HL-60 (cell line): ENCODE data around the gene HTR6.

ENCODE experiments used
- DNase-seq, 2 experiments: peaks; one replicate each; pipeline ENCODE4 v3.0.0-alpha.2; 2010 to 2020; ENCODE audit warnings: low read depth in 1 of 2, low spot score in 1 of 2
- H3K27ac ChIP-seq: fragments of 250-450 bp; sonication (Bioruptor Pico); replicated peaks from 2 replicates; pipeline ENCODE4 v1.5.1; 2020; ENCODE audit warnings: mild to moderate bottlenecking, moderate library complexity
- H3K27me3 ChIP-seq: fragments of 250-450 bp; sonication (Bioruptor Pico); 2 replicates; pipeline ENCODE4 v1.5.1; 2021; ENCODE audit warnings: mild to moderate bottlenecking, moderate library complexity; ENCODE audit not compliant: insufficient read depth, poor library complexity, severe bottlenecking
- H3K4me3 ChIP-seq: replicated peaks from 2 replicates; pipeline ENCODE4 v1.5.1; 2011; ENCODE audit warnings: mild to moderate bottlenecking, control low read depth, low read length; ENCODE audit not compliant: insufficient read depth
- GABPA ChIP-seq: IDR thresholded peaks from 2 replicates; pipeline ENCODE4 v1.6.1; 2012; ENCODE audit warnings: low read depth
- POLR2AphosphoS5 ChIP-seq: IDR thresholded peaks from 2 replicates; pipeline ENCODE4 v1.6.1; 2012; ENCODE audit warnings: low read depth
- SPI1 ChIP-seq: IDR thresholded peaks from 2 replicates; pipeline ENCODE4 v1.6.1; 2012; ENCODE audit warnings: low read depth, mild to moderate bottlenecking, borderline replicate concordance
- TF ChIP-seq, protein P1 (sequence below): IDR thresholded peaks from one replicate; pipeline ENCODE4 v1.5.1; 2011; ENCODE audit warnings: low read length, control low read depth, inconsistent platforms; ENCODE audit not compliant: insufficient read depth
- TF ChIP-seq, protein P2 (sequence below): IDR thresholded peaks from 2 replicates; pipeline ENCODE4 v1.6.1; 2012; ENCODE audit warnings: low read depth; ENCODE audit not compliant: insufficient replicate concordance

The HTR6 gene

DNA sequence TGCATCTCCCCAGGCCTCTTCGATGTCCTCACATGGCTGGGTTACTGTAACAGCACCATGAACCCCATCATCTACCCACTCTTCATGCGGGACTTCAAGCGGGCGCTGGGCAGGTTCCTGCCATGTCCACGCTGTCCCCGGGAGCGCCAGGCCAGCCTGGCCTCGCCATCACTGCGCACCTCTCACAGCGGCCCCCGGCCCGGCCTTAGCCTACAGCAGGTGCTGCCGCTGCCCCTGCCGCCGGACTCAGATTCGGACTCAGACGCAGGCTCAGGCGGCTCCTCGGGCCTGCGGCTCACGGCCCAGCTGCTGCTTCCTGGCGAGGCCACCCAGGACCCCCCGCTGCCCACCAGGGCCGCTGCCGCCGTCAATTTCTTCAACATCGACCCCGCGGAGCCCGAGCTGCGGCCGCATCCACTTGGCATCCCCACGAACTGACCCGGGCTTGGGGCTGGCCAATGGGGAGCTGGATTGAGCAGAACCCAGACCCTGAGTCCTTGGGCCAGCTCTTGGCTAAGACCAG lies 14.3 kb downstream of the HTR6 start:
- H3K4me3 ChIP-seq = no peak overlapping the region
- TF ChIP-seq, protein P1, sequence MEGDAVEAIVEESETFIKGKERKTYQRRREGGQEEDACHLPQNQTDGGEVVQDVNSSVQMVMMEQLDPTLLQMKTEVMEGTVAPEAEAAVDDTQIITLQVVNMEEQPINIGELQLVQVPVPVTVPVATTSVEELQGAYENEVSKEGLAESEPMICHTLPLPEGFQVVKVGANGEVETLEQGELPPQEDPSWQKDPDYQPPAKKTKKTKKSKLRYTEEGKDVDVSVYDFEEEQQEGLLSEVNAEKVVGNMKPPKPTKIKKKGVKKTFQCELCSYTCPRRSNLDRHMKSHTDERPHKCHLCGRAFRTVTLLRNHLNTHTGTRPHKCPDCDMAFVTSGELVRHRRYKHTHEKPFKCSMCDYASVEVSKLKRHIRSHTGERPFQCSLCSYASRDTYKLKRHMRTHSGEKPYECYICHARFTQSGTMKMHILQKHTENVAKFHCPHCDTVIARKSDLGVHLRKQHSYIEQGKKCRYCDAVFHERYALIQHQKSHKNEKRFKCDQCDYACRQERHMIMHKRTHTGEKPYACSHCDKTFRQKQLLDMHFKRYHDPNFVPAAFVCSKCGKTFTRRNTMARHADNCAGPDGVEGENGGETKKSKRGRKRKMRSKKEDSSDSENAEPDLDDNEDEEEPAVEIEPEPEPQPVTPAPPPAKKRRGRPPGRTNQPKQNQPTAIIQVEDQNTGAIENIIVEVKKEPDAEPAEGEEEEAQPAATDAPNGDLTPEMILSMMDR = no peak
- TF ChIP-seq SPI1 (no peak), GABPA (no peak), POLR2AphosphoS5 (no peak)
- TF ChIP-seq, protein P2, sequence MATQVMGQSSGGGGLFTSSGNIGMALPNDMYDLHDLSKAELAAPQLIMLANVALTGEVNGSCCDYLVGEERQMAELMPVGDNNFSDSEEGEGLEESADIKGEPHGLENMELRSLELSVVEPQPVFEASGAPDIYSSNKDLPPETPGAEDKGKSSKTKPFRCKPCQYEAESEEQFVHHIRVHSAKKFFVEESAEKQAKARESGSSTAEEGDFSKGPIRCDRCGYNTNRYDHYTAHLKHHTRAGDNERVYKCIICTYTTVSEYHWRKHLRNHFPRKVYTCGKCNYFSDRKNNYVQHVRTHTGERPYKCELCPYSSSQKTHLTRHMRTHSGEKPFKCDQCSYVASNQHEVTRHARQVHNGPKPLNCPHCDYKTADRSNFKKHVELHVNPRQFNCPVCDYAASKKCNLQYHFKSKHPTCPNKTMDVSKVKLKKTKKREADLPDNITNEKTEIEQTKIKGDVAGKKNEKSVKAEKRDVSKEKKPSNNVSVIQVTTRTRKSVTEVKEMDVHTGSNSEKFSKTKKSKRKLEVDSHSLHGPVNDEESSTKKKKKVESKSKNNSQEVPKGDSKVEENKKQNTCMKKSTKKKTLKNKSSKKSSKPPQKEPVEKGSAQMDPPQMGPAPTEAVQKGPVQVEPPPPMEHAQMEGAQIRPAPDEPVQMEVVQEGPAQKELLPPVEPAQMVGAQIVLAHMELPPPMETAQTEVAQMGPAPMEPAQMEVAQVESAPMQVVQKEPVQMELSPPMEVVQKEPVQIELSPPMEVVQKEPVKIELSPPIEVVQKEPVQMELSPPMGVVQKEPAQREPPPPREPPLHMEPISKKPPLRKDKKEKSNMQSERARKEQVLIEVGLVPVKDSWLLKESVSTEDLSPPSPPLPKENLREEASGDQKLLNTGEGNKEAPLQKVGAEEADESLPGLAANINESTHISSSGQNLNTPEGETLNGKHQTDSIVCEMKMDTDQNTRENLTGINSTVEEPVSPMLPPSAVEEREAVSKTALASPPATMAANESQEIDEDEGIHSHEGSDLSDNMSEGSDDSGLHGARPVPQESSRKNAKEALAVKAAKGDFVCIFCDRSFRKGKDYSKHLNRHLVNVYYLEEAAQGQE = no peak
- no peak for DNase-seq
- H3K27ac ChIP-seq = no peak overlapping the region
- no peaks in the 10 kb centered on the region for H3K27me3 ChIP-seq

DNA sequence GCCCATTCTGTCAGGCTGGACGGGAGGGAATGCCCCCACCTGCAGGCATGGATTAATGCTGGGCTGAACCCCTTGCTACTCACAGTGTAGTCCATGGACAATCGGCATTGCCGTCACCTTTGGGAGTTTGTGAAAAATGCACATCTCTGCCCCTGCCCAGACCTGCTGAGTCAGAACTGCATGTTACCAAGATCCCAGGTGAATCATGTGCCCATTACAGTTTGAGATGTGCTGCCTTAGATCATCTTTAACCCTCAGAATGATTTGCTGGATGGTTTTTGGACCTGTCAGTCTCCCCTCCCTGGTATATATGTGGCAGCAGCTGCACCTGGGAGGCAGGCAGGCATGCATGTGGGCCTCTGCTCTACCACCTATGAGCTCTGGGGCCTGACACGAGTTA lies 15.0 kb downstream of the HTR6 start:
- H3K27me3 ChIP-seq = no peaks in the 10 kb centered on the region
- no peak overlapping the region for H3K4me3 ChIP-seq
- TF ChIP-seq POLR2AphosphoS5 (no peak), GABPA (no peak), SPI1 (no peak)
- TF ChIP-seq, protein P1 = no peak
- TF ChIP-seq, protein P2 = no peak
- no peak overlapping the region for H3K27ac ChIP-seq
- DNase-seq = no peak

DNA sequence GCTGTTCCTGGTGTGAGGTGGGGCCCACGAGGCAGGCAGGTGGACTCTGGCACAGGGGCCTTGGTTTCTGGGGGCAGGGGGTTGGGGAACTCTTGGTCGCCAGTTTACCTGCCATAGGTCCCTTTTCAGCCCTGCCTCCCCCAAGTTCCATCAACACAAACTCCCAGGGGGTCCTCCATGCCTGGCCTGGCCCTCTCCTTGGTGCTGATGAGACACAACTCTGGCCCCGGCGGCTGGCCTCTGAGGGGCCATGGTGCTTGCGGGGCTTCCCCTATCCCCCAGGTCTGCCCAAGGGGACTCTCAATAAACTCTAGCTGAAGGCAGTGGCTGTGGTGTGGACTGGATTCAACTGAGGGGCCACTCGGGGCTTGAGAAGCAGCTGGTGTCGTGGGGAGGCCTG lies 16.0 kb downstream of the HTR6 start:
- no peak overlapping the region for H3K27ac ChIP-seq
- no peak overlapping the region for H3K4me3 ChIP-seq
- DNase-seq = no peak
- no peaks in the 10 kb centered on the region for H3K27me3 ChIP-seq
- TF ChIP-seq SPI1 (no peak), GABPA (no peak), POLR2AphosphoS5 (no peak)
- TF ChIP-seq, protein P1 = no peak
- TF ChIP-seq, protein P2 = peak; percentile 74
